ENCODE measurements around the gene KDM1A.

The KDM1A gene

DNA sequence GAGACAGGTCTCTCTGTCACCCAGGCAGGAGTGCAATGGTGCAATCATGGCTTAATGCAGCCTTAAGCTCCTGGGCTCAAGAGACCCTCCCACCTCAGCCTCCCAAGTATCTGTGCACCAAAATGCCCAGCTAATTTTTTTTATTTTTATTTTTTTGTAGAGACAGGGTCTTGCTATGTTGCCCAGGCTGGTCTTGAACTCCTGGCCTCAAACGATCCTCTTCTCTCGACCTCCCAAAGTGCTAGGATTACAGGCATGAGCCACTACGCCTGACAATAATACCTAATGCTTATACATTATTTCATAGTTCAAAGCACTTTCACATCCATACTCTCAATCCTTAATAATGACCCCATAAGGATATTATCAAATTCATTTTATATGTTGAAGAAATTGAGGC, 101.1 kb downstream of the KDM1A start:
- Histone ChIP-seq H3K27ac (replicated peaks) (no peak overlapping the region), H3K4me3 (replicated peaks; ENCODE audit: insufficient read depth, low read length) (no peak overlapping the region), H3K27me3 (ENCODE audit: insufficient read depth, poor library complexity, severe bottlenecking) (no peaks in the 10 kb centered on the region)
- TF ChIP-seq SPI1 (IDR thresholded peaks at IDR 0.05; ENCODE audit: borderline replicate concordance, low read depth): no peak
- no peak for TF ChIP-seq GABPA (IDR thresholded peaks at IDR 0.05; ENCODE audit: low read depth)
- TF ChIP-seq, protein P1, sequence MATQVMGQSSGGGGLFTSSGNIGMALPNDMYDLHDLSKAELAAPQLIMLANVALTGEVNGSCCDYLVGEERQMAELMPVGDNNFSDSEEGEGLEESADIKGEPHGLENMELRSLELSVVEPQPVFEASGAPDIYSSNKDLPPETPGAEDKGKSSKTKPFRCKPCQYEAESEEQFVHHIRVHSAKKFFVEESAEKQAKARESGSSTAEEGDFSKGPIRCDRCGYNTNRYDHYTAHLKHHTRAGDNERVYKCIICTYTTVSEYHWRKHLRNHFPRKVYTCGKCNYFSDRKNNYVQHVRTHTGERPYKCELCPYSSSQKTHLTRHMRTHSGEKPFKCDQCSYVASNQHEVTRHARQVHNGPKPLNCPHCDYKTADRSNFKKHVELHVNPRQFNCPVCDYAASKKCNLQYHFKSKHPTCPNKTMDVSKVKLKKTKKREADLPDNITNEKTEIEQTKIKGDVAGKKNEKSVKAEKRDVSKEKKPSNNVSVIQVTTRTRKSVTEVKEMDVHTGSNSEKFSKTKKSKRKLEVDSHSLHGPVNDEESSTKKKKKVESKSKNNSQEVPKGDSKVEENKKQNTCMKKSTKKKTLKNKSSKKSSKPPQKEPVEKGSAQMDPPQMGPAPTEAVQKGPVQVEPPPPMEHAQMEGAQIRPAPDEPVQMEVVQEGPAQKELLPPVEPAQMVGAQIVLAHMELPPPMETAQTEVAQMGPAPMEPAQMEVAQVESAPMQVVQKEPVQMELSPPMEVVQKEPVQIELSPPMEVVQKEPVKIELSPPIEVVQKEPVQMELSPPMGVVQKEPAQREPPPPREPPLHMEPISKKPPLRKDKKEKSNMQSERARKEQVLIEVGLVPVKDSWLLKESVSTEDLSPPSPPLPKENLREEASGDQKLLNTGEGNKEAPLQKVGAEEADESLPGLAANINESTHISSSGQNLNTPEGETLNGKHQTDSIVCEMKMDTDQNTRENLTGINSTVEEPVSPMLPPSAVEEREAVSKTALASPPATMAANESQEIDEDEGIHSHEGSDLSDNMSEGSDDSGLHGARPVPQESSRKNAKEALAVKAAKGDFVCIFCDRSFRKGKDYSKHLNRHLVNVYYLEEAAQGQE (IDR thresholded peaks at IDR 0.05; ENCODE audit: insufficient replicate concordance, low read depth): no peak
- TF ChIP-seq, protein P2, sequence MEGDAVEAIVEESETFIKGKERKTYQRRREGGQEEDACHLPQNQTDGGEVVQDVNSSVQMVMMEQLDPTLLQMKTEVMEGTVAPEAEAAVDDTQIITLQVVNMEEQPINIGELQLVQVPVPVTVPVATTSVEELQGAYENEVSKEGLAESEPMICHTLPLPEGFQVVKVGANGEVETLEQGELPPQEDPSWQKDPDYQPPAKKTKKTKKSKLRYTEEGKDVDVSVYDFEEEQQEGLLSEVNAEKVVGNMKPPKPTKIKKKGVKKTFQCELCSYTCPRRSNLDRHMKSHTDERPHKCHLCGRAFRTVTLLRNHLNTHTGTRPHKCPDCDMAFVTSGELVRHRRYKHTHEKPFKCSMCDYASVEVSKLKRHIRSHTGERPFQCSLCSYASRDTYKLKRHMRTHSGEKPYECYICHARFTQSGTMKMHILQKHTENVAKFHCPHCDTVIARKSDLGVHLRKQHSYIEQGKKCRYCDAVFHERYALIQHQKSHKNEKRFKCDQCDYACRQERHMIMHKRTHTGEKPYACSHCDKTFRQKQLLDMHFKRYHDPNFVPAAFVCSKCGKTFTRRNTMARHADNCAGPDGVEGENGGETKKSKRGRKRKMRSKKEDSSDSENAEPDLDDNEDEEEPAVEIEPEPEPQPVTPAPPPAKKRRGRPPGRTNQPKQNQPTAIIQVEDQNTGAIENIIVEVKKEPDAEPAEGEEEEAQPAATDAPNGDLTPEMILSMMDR (IDR thresholded peaks at IDR 0.05; ENCODE audit: insufficient read depth, low read length): no peak
- TF ChIP-seq POLR2AphosphoS5 (IDR thresholded peaks at IDR 0.05; ENCODE audit: low read depth): no peak
- DNase-seq (ENCODE audit: low read depth in 1 of 2, low spot score in 1 of 2): no peak

DNA sequence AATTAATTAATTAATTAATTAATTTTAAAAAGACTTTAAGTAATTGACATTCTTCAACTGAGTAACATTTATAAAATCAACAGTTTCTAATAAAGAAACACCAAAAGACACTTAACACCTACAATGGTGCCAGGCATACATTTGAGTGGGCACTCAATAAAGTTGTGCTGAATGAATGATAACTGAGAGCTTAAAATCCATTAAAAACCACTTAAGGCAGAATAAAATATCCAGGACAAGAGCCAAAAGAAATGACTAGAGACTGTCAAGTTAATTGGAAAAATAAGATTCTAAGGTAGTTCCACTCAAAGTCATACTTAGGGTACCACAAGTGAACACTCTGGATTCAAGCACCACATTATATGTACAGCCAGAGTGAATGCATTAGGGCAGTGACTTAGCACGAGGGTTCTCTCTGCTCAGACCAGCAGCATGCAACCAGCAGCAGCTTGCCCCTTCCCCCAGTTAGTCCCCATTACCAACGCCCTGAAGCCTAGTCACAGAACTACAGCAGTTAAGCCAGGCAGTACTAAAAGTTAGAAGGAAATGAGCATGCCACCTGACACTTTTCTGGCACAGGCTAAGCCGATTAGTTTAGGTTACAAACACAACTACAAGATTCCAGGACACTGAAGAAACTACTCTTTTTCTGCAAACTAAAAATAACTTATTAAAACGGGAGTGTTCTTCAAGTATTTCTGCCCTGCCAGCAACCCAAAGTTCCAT, 102.9 kb downstream of the KDM1A start:
- H3K4me3 ChIP-seq (replicated peaks; ENCODE audit: insufficient read depth, low read length): no peak overlapping the region
- no peaks in the 10 kb centered on the region for H3K27me3 ChIP-seq (ENCODE audit: insufficient read depth, poor library complexity, severe bottlenecking)
- no peak for DNase-seq (ENCODE audit: low read depth in 1 of 2, low spot score in 1 of 2)
- TF ChIP-seq POLR2AphosphoS5 (IDR thresholded peaks at IDR 0.05; ENCODE audit: low read depth) (no peak), SPI1 (IDR thresholded peaks at IDR 0.05; ENCODE audit: borderline replicate concordance, low read depth) (no peak), GABPA (IDR thresholded peaks at IDR 0.05; ENCODE audit: low read depth) (no peak)
- TF ChIP-seq, protein P2 (IDR thresholded peaks at IDR 0.05; ENCODE audit: insufficient read depth, low read length): no peak
- TF ChIP-seq, protein P1 (IDR thresholded peaks at IDR 0.05; ENCODE audit: insufficient replicate concordance, low read depth): no peak
- no peak overlapping the region for H3K27ac ChIP-seq (replicated peaks)

DNA sequence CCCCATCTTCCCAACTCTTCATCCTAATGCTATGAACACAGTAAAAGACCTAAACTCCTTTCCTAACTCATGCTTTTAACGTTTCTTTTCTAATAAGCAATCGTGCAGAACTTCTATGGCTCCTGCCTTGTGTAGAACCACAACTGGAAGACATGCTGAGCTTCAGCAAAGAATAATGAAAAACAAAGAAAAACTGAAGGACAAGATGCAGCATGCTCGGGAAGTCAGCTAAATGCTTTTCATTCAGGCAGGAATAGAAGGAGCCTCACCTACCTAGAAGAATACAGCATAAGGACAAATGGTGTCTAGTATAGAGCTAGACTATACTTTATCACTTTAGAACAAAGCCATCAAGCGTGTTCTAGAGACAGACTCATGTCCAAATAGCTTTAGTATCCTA, 103.5 kb downstream of the KDM1A start:
- no peak for DNase-seq (ENCODE audit: low read depth in 1 of 2, low spot score in 1 of 2)
- Histone ChIP-seq H3K27ac (replicated peaks) (no peak overlapping the region), H3K27me3 (ENCODE audit: insufficient read depth, poor library complexity, severe bottlenecking) (no peaks in the 10 kb centered on the region), H3K4me3 (replicated peaks; ENCODE audit: insufficient read depth, low read length) (no peak overlapping the region)
- TF ChIP-seq SPI1 (IDR thresholded peaks at IDR 0.05; ENCODE audit: borderline replicate concordance, low read depth) (no peak), GABPA (IDR thresholded peaks at IDR 0.05; ENCODE audit: low read depth) (no peak), POLR2AphosphoS5 (IDR thresholded peaks at IDR 0.05; ENCODE audit: low read depth) (no peak)
- TF ChIP-seq, protein P2 (IDR thresholded peaks at IDR 0.05; ENCODE audit: insufficient read depth, low read length): no peak
- TF ChIP-seq, protein P1 (IDR thresholded peaks at IDR 0.05; ENCODE audit: insufficient replicate concordance, low read depth): no peak
